GM20431 (cell line): ENCODE measurements around the gene MLN.
"Not testable (repeated sequence)": the region's sequence is repeated elsewhere in the genome, so short reads cannot be mapped to it uniquely, and the experiment has no call there.

ENCODE experiments used
- in situ Hi-C: fragments of 300-500 bp; cut with MseI, MboI; formaldehyde crosslinking; loops from one replicate; pipeline ENCODE4 v1.15.0; 2020; ENCODE audit warnings: low sequenced_read_pairs; ENCODE audit not compliant: unreplicated experiment

The MLN gene

GRCh38 chr6:33836806-33837469 is 33.1 kb upstream of the MLN start:
- in situ Hi-C loops, result no loop called here

GRCh38 chr6:33834401-33835392 is 30.9 kb upstream of the MLN start:
- in situ Hi-C loops, result no loop called here

- in situ Hi-C loops, result no loop called here
These were observed 29.8 kb upstream of the MLN start for GRCh38 chr6:33833599-33833998.

- in situ Hi-C loops, result not testable (repeated sequence)
These were observed 29.0 kb upstream of the MLN start for GRCh38 chr6:33832831-33833230.

GRCh38 chr6:33831725-33832124 is 27.9 kb upstream of the MLN start:
- in situ Hi-C loops, result not testable (repeated sequence)

- in situ Hi-C loops, result no loop called here
These were observed 26.9 kb upstream of the MLN start for GRCh38 chr6:33830635-33831240.

- in situ Hi-C loops, result no loop called here
These were observed 25.2 kb upstream of the MLN start for GRCh38 chr6:33828764-33829731.

GRCh38 chr6:33828452-33828763 is 24.6 kb upstream of the MLN start:
- in situ Hi-C loops, result no loop called here

- in situ Hi-C loops, result no loop called here
These were observed 24.0 kb upstream of the MLN start for GRCh38 chr6:33827546-33828451.

GRCh38 chr6:33826537-33826936 is 22.7 kb upstream of the MLN start:
- in situ Hi-C loops, result no loop called here

GRCh38 chr6:33824461-33825154 is 20.8 kb upstream of the MLN start:
- in situ Hi-C loops, result no loop called here

- in situ Hi-C loops, result no loop called here
These were observed 20.0 kb upstream of the MLN start for GRCh38 chr6:33823806-33824205.

- in situ Hi-C loops, result no loop called here
These were observed 19.0 kb upstream of the MLN start for GRCh38 chr6:33822575-33823395.

- in situ Hi-C loops, result no loop called here
These were observed 17.1 kb upstream of the MLN start for GRCh38 chr6:33820784-33821520.

- in situ Hi-C loops, result no loop called here
These were observed 16.4 kb upstream of the MLN start for GRCh38 chr6:33820243-33820642.

- in situ Hi-C loops, result no loop called here
These were observed 15.2 kb upstream of the MLN start for GRCh38 chr6:33819021-33819420.

GRCh38 chr6:33818293-33818692 is 14.5 kb upstream of the MLN start:
- in situ Hi-C loops, result no loop called here
